ENCODE results near the gene ELP1. TPM values are rescaled to one million over a fixed set of nuclear protein-coding genes. Genes with fewer than 3 reads are reported as not detected.

ELP1 gene
- total and polyA plus RNA-seq, 2 experiments from 2014 or later = 9.1 to 46.3 TPM

DNA sequence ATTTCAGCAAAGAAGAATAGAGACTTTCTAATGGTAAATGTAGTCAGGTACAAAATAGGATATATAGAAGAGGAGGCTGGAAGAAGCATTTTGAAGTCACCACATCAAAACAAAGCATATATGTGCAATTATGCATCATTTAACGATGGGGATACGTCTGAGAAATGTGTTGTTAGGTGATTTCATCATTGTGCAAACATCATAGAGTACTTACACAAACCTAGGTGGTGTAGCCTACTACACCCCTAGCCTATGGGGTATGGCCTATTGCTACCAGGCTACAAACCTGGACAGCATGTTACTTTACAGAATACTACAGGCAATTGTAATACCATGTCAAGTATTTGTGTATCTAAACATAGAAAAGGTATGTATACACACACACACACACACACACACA is 28.4 kb downstream of the ELP1 start:
- peaks cover 51% of the 10 kb centered on the region for H3K36me3 Mint-ChIP-seq (ENCODE audit: low read depth)
- Histone ChIP-seq H3F3A (replicated peaks; ENCODE audit: low read depth) (no peaks in the 10 kb centered on the region), H3K9me2 (ENCODE audit: insufficient read depth) (no peaks in the 10 kb centered on the region), H3K79me2 (replicated peaks; ENCODE audit: insufficient read depth) (no peaks in the 10 kb centered on the region), H3K4me1 (ENCODE audit: insufficient read depth) (no peaks in the 10 kb centered on the region), H3K27me3 (ENCODE audit: insufficient read depth) (no peaks in the 10 kb centered on the region), H4K20me1 (replicated peaks; ENCODE audit: insufficient read depth) (no peaks in the 10 kb centered on the region; the same call in 1 of the 2 replicates), H3K4me3 (no peak overlapping the region), H3K4me2 (no peak overlapping the region), H2AFZ (no peak overlapping the region), H3K36me3 (ENCODE audit: insufficient read depth) (peaks cover 17% of the 10 kb centered on the region), H3K27ac (ENCODE audit: low read depth) (no peak overlapping the region)
- ATAC-seq = no peak
- no peaks in the 10 kb centered on the region for H3K9me3 Mint-ChIP-seq
- H3K4me1 Mint-ChIP-seq = no peaks in the 10 kb centered on the region
- no peak overlapping the region for H3K27ac Mint-ChIP-seq
- no peak overlapping the region for H3K4me3 Mint-ChIP-seq
- TF ChIP-seq ZNF462 (CRISPR knock-in tag; IDR thresholded peaks at IDR 0.05) (no peak), STAT1 (IDR thresholded peaks at IDR 0.05; ENCODE audit: unreplicated experiment) (no peak), EZH2 (IDR thresholded peaks at IDR 0.05; ENCODE audit: low read depth, unreplicated experiment) (no peak)
- TF ChIP-seq, protein P1, sequence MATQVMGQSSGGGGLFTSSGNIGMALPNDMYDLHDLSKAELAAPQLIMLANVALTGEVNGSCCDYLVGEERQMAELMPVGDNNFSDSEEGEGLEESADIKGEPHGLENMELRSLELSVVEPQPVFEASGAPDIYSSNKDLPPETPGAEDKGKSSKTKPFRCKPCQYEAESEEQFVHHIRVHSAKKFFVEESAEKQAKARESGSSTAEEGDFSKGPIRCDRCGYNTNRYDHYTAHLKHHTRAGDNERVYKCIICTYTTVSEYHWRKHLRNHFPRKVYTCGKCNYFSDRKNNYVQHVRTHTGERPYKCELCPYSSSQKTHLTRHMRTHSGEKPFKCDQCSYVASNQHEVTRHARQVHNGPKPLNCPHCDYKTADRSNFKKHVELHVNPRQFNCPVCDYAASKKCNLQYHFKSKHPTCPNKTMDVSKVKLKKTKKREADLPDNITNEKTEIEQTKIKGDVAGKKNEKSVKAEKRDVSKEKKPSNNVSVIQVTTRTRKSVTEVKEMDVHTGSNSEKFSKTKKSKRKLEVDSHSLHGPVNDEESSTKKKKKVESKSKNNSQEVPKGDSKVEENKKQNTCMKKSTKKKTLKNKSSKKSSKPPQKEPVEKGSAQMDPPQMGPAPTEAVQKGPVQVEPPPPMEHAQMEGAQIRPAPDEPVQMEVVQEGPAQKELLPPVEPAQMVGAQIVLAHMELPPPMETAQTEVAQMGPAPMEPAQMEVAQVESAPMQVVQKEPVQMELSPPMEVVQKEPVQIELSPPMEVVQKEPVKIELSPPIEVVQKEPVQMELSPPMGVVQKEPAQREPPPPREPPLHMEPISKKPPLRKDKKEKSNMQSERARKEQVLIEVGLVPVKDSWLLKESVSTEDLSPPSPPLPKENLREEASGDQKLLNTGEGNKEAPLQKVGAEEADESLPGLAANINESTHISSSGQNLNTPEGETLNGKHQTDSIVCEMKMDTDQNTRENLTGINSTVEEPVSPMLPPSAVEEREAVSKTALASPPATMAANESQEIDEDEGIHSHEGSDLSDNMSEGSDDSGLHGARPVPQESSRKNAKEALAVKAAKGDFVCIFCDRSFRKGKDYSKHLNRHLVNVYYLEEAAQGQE (IDR thresholded peaks at IDR 0.05; ENCODE audit: unreplicated experiment) = no peak
- no peak for DNase-seq (ENCODE audit: low spot score)
- no peaks in the 10 kb centered on the region for H3K27me3 Mint-ChIP-seq (ENCODE audit: insufficient read depth, low read depth, poor library complexity)

Data from GM23338 (cell line).